Endothelial cell of umbilical vein (primary cell): ENCODE results near the gene HSPG2. TPM values are rescaled to one million over a fixed set of nuclear protein-coding genes. Genes with fewer than 3 reads are reported as not detected.
A peak's percentile ranks its signal among the peaks of the same experiment; 100 is the strongest.

ENCODE experiments used
- BruUV-seq: library from RNA; stranded (reverse); fragments of 400-500 nt; replicated peaks from 2 replicates; lab custom pipeline; 2021; lab: Mats Ljungman, UMichigan
- CTCF ChIA-PET: fragments of 300-600, 350-600 bp; sonication (Branson Sonifier 250); formaldehyde crosslinking; loops from one replicate; lab custom pipeline; 2021; ENCODE audit warnings: antibody characterized with exemption, inconsistent platforms; lab: Charles Lee
- POLR2A ChIA-PET: fragments of 300-600, 350-600 bp; sonication (Branson Sonifier 250); formaldehyde crosslinking; loops from one replicate; lab custom pipeline; 2021; ENCODE audit warnings: antibody characterized with exemption, inconsistent platforms; lab: Charles Lee
- DNase-seq: peaks from one replicate; pipeline ENCODE4 v3.0.0-alpha.2; 2011; ENCODE audit warnings: low read depth, low spot score
- FAIRE-seq: peaks from 2 replicates; lab custom pipeline; 2011; peaks lifted over from hg19 to GRCh38; lab: Jason Lieb, UNC
- H2AFZ ChIP-seq: 2 replicates; pipeline ENCODE4 v1.6.0; 2012; ENCODE audit warnings: low read depth, low read length, control low read depth, inconsistent platforms
- H3K27ac ChIP-seq: 2 replicates; pipeline ENCODE4 v1.5.1; 2011; ENCODE audit warnings: low read depth, mild to moderate bottlenecking, control low read depth, low read length, moderate library complexity; ENCODE audit not compliant: insufficient read depth
- H3K27me3 ChIP-seq, 2 experiments: 2 replicates each; pipeline versions ENCODE4 v1.6.0 to v1.6.1; 2011; ENCODE audit warnings: low read length in 2 of 2, mixed read lengths in 1 of 2; ENCODE audit not compliant: control insufficient read depth in 2 of 2, insufficient read depth in 2 of 2
- H3K36me3 ChIP-seq, 2 experiments: 2 replicates in 1 of 2; 3 replicates in 1 of 2; pipeline ENCODE4 v1.5.1; 2011; ENCODE audit warnings: low read length in 2 of 2, mild to moderate bottlenecking in 1 of 2, moderate library complexity in 1 of 2; ENCODE audit not compliant: control insufficient read depth in 2 of 2, insufficient read depth in 2 of 2; ENCODE audit errors: extremely low read depth in 1 of 2
- H3K4me1 ChIP-seq: 3 replicates; pipeline ENCODE4 v1.5.1; 2011; ENCODE audit warnings: mild to moderate bottlenecking, low read length; ENCODE audit not compliant: control insufficient read depth, insufficient read depth; ENCODE audit errors: extremely low read depth
- H3K4me2 ChIP-seq: 2 replicates; pipeline ENCODE4 v1.6.1; 2011; ENCODE audit warnings: low read length, control low read depth, mixed read lengths; ENCODE audit not compliant: insufficient read depth
- H3K4me3 ChIP-seq, 3 experiments: fragments of 200-600 bp in 1 of 3; sonication (generic), shearing (Covaris generic) in 1 of 3; replicated peaks in 1 of 3; 2 replicates each; pipeline ENCODE4 v1.5.1; 2011 to 2016; ENCODE audit warnings: control low read depth in 3 of 3, low read length in 3 of 3, mild to moderate bottlenecking in 2 of 3, inconsistent platforms in 1 of 3, low read depth in 1 of 3, moderate library complexity in 1 of 3; ENCODE audit not compliant: insufficient read depth in 1 of 3
- H3K79me2 ChIP-seq: 2 replicates; pipeline ENCODE4 v1.6.0; 2012; ENCODE audit warnings: low read length, inconsistent platforms; ENCODE audit not compliant: control insufficient read depth, insufficient read depth
- H3K9ac ChIP-seq: replicated peaks from 2 replicates; pipeline ENCODE3; 2011; ENCODE audit warnings: low read length, control low read depth; ENCODE audit not compliant: insufficient read depth; ENCODE audit errors: extremely low read depth
- H3K9me1 ChIP-seq: replicated peaks from 3 replicates; pipeline ENCODE4 v1.6.0; 2011; ENCODE audit warnings: mild to moderate bottlenecking, low read length; ENCODE audit not compliant: control insufficient read depth, insufficient read depth; ENCODE audit errors: extremely low read depth
- H3K9me3 ChIP-seq: replicated peaks from 2 replicates; pipeline ENCODE4 v1.5.1; 2012; ENCODE audit warnings: low read length, inconsistent platforms; ENCODE audit not compliant: control insufficient read depth, insufficient read depth
- H4K20me1 ChIP-seq: replicated peaks from 2 replicates; pipeline ENCODE3; 2011; ENCODE audit warnings: mild to moderate bottlenecking, low read length; ENCODE audit not compliant: control insufficient read depth, insufficient read depth; ENCODE audit errors: extremely low read depth
- CTCF ChIP-seq, 2 donors: IDR thresholded peaks; 1 replicate in 1 of 2; 2 replicates in 1 of 2; pipeline ENCODE4 v1.5.1; 2011; ENCODE audit warnings: low read length in 2 of 2, mild to moderate bottlenecking in 2 of 2, moderate library complexity in 2 of 2, control low read depth in 1 of 2, inconsistent platforms in 1 of 2, low read depth in 1 of 2; ENCODE audit not compliant: insufficient read depth in 1 of 2; ENCODE audit errors: extremely low read depth in 1 of 2
- EZH2 ChIP-seq: IDR thresholded peaks from 2 replicates; pipeline ENCODE4 v1.6.1; 2012; ENCODE audit warnings: borderline replicate concordance, low read depth, mild to moderate bottlenecking, moderate library complexity, low read length, inconsistent platforms; ENCODE audit not compliant: severe bottlenecking
- JUN ChIP-seq: IDR thresholded peaks from 2 replicates; pipeline ENCODE4 v1.6.1; 2011; ENCODE audit warnings: borderline replicate concordance, low read depth; ENCODE audit not compliant: insufficient read length, insufficient read depth
- POLR2A ChIP-seq: IDR thresholded peaks from 2 replicates; pipeline ENCODE4 v1.6.1; 2012; ENCODE audit warnings: low read depth, mild to moderate bottlenecking, control low read depth, low read length
- POLR2AphosphoS5 ChIP-seq: IDR thresholded peaks from 2 replicates; pipeline ENCODE4 v1.6.1; 2012; ENCODE audit warnings: low read depth, mild to moderate bottlenecking, control low read depth, low read length, moderate library complexity; ENCODE audit not compliant: insufficient read depth
- dilution Hi-C: fragments of 300-500 bp; cut with MboI; formaldehyde crosslinking; loops from one replicate; pipeline ENCODE4 v1.15.0; 2019; ENCODE audit warnings: low sequenced_read_pairs; ENCODE audit not compliant: extremely low pct_ligation_motif_present
- intact Hi-C: fragments of 100-400 bp; cut with micrococcal nuclease; formaldehyde crosslinking; loops from one replicate; pipeline ENCODE4 v1.10.0; 2022
- polyA plus RNA-seq, 4 experiments: library from polyadenylated mRNA; depleted of rRNA in 3 of 4; stranded (reverse) in 3 of 4; unstranded in 1 of 4; fragments of >200 nt; gene quantifications; 2 replicates each; pipeline versions ENCODE4 v1.2.1 to v1.2.3, GENCODE V29; 2011 to 2012; ENCODE audit warnings: missing spikeins in 1 of 4
- total RNA-seq: library from RNA; stranded (reverse); gene quantifications from 2 replicates; pipeline ENCODE4 v1.2.3, GENCODE V29; 2021

The HSPG2 gene
- total and polyA plus RNA-seq, 2 donors (not counting 3 experiments of a cell fraction or from before 2014, with no cell fraction given) = 734 to 3,499 TPM

- TF ChIP-seq POLR2A (peak; percentile 63), POLR2AphosphoS5 (peak; percentile 42), JUN (no peak)
- DNase-seq (no peak), FAIRE-seq (no peak)
- Histone ChIP-seq H3K79me2 (peaks cover 54% of the 10 kb centered on the region), H4K20me1 (no peaks in the 10 kb centered on the region), H3K4me1 (peaks cover 14% of the 10 kb centered on the region), H3K9me3 (no peaks in the 10 kb centered on the region), H3K9ac (no peak overlapping the region), H3K4me2 (no peak overlapping the region), H3K27ac (no peak overlapping the region), H2AFZ (no peak overlapping the region), H3K4me3 (no peak overlapping the region), H3K36me3 (peaks cover 71 to 91% of the 10 kb centered on the region in 2 experiments), H3K9me1 (no peaks in the 10 kb centered on the region), H3K27me3 (no peaks in the 10 kb centered on the region)
- POLR2A ChIA-PET = interaction anchor here (1.1 kb wide), 1 partner anchor 15 kb away, joined by 3 read pairs; no protein-coding TSS in a partner anchor
- intact Hi-C loops = no loop called here
- dilution Hi-C loops = no loop called here
- CTCF ChIA-PET = no interaction called here
- no TSS peak for BruUV-seq
These were observed 79.8 kb downstream of the HSPG2 start for GRCh38 chr1:21857142-21857839.

- FAIRE-seq (peak; percentile 24), DNase-seq (no peak)
- ChIA-PET POLR2A (no interaction called here), CTCF (no interaction called here)
- Histone ChIP-seq H3K79me2 (peaks cover 49% of the 10 kb centered on the region), H3K36me3 (peaks cover 70 to 85% of the 10 kb centered on the region in 2 experiments), H3K27ac (no peak overlapping the region), H3K9ac (no peak overlapping the region), H3K27me3 (no peaks in the 10 kb centered on the region), H3K4me1 (peaks cover 11% of the 10 kb centered on the region), H2AFZ (no peak overlapping the region), H4K20me1 (no peaks in the 10 kb centered on the region), H3K9me1 (no peaks in the 10 kb centered on the region), H3K4me3 (no peak overlapping the region), H3K4me2 (no peak overlapping the region), H3K9me3 (no peaks in the 10 kb centered on the region)
- BruUV-seq = TSS peak; percentile 82
- peak; percentile 5 for TF ChIP-seq POLR2AphosphoS5
- peak; percentile 55 for TF ChIP-seq POLR2A
- TF ChIP-seq CTCF (IDR thresholded peaks at IDR 0.05; ENCODE audit: extremely low read depth in 1 of 2, insufficient read depth in 1 of 2, low read depth in 1 of 2, low read length in 2 of 2) = no peak
- TF ChIP-seq EZH2 = no peak
- intact Hi-C loops = no loop called here
- dilution Hi-C loops = no loop called here
These were observed 81.6 kb downstream of the HSPG2 start for GRCh38 chr1:21855257-21856096.
